HG03064 (cell line): ENCODE results near the gene TAS2R39.
"Not testable (repeated sequence)": the region's sequence is repeated elsewhere in the genome, so short reads cannot be mapped to it uniquely, and the experiment has no call there.

ENCODE experiments used
- ATAC-seq: cut with Tn5 transposase; IDR thresholded peaks from one replicate; pipeline ENCODE4 v1.9.1; 2021; ENCODE audit warnings: low read depth; ENCODE audit not compliant: unreplicated experiment

TAS2R39 gene

GRCh38 chr7:143183024-143183423, at the start of gene TAS2R39:
TSS of gene TAS2R39 (plus strand) at chr7:143183419. CDS start at chr7:143183419, 0 bp downstream.
- no peak for ATAC-seq

- ATAC-seq = no peak
These were observed 36.1 kb upstream of the TAS2R39 start for GRCh38 chr7:143147070-143147469.

- no peak for ATAC-seq
These were observed 35.2 kb upstream of the TAS2R39 start for GRCh38 chr7:143148050-143148449.

- ATAC-seq = no peak
These were observed 34.6 kb upstream of the TAS2R39 start for GRCh38 chr7:143148651-143149050.

GRCh38 chr7:143150696-143151095, 32.5 kb upstream of the TAS2R39 start:
- not testable (repeated sequence) for ATAC-seq

GRCh38 chr7:143158617-143159016, 24.6 kb upstream of the TAS2R39 start:
- ATAC-seq = not testable (repeated sequence)

- no peak for ATAC-seq
These were observed 11.5 kb upstream of the TAS2R39 start for GRCh38 chr7:143171697-143172096.

GRCh38 chr7:143172354-143172753, 10.9 kb upstream of the TAS2R39 start:
- ATAC-seq = no peak

GRCh38 chr7:143176128-143176527, 7.1 kb upstream of the TAS2R39 start:
- ATAC-seq = no peak

- no peak for ATAC-seq
These were observed 5.7 kb upstream of the TAS2R39 start for GRCh38 chr7:143177374-143178119.

GRCh38 chr7:143180771-143181170, 2.4 kb upstream of the TAS2R39 start:
- ATAC-seq = not testable (repeated sequence)

- ATAC-seq = no peak
These were observed 1.9 kb upstream of the TAS2R39 start for GRCh38 chr7:143181349-143181748.

- no peak for ATAC-seq
These were observed 2.3 kb downstream of the TAS2R39 start for GRCh38 chr7:143185551-143185950.

GRCh38 chr7:143188994-143189393, 5.8 kb downstream of the TAS2R39 start:
- no peak for ATAC-seq

- no peak for ATAC-seq
These were observed 10.7 kb downstream of the TAS2R39 start for GRCh38 chr7:143193880-143194279.

GRCh38 chr7:143199040-143199439, 15.8 kb downstream of the TAS2R39 start:
- no peak for ATAC-seq

GRCh38 chr7:143202161-143202560, 18.9 kb downstream of the TAS2R39 start:
- no peak for ATAC-seq

- ATAC-seq = no peak
These were observed 20.2 kb downstream of the TAS2R39 start for GRCh38 chr7:143203386-143203785.

- peak; percentile 65 for ATAC-seq
These were observed 22.5 kb downstream of the TAS2R39 start for GRCh38 chr7:143205560-143206293.

GRCh38 chr7:143210541-143210940, 27.3 kb downstream of the TAS2R39 start:
- ATAC-seq = no peak

- not testable (repeated sequence) for ATAC-seq
These were observed 30.3 kb downstream of the TAS2R39 start for GRCh38 chr7:143213478-143213877.
